ENCODE measurements around the gene SLC6A3.
"Not testable (repeated sequence)": the region's sequence is repeated elsewhere in the genome, so short reads cannot be mapped to it uniquely, and the experiment has no call there.

SLC6A3 gene

DNA sequence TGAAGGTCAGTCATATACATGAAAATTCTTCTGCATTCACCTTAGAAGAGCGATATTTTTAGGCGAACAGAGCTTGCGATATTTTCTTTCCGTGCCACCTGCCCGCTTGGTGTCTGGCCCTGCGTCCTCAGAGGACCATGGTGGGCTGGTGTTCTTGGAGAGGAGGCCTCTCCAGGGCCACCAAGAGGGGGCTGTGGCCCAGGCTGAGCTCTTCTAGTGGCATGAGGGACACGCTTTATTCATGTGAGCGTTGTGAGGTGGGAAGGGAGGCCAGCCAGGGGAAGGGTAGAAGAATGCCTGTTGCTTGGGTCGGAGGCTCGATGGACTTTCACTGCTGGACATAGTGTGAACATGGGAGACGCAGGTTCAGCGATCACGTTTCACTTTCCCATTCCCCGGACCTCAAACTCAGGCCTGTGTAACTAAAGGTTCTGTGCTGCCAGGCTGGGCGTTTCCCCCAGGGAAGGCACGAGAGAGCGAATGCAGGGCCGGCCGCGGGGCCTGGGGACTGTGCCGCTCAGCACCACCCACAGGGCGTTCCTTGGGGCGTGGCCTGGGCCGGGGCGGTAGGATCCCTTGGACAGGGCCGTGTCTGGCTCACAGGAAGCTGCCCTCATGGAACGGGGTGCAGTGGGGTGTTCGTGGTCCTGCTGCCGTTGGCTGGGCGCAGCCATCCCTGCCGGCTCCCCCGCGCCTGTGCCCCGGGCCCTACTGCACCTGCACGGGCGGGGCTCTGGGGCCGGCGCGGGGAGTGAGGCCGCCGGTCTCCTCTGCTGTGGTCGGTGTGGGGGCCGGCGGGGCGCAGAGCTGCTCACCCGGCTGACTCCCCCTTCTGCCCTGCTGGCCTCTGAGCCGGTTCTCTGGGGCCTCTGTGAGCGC is 59.6 kb downstream of the SLC6A3 start:
- DNase-seq, result peak; percentile 88 to 94

GRCh38 chr5:1384521-1384920 is 60.7 kb downstream of the SLC6A3 start:
- no peak for DNase-seq

DNA sequence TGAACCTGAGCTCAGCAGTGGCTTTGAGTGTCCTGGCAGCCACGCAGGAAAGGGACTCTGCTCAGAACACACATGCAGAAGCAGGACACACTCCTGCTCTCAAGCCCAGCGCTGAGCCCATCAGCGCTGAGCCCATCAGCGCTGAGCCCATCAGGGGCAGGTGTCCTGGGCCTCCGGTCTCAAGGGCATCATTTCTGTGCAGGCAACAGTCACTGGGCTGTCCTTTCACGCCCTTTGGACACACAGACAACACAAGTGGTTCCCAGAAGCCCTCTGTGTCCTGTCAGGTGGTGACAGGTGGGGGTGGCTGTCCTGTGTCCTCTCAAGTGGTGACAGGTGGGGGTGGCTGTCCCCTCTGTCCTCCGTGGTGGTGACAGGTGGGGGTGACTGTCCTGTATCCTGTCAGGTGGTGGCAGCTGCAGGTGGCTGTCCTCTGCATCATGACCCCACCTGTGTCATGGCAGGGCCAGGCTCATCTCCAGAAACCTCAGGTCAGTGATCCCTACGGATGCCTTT is 61.3 kb downstream of the SLC6A3 start:
- no peak for DNase-seq

DNA sequence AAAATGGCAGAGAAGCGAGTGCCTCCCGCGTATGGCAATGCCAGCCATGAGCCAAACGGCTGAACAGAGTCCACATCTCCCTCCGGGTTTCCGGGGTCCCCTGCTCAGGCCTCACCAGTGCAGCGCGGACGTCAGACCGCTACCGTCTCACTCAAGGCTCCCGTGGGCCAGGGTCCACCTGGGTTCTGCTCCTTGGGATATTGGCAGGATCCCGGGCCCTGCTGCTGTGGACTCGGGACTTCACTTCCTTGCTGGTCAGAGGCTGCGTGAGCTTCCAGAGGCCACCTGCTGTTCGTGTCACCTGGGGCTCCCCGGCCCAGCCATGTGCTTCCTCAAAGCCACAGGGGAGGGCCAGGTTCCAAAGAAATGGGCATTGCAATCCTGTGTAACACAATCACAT is 61.9 kb downstream of the SLC6A3 start:
- DNase-seq, result no peak

GRCh38 chr5:1382248-1382700 is 63.0 kb downstream of the SLC6A3 start:
- DNase-seq, result no peak

- DNase-seq, result no peak
These were observed 63.6 kb downstream of the SLC6A3 start for GRCh38 chr5:1381370-1382247.

GRCh38 chr5:1380910-1381309 is 64.3 kb downstream of the SLC6A3 start:
- no peak for DNase-seq

DNA sequence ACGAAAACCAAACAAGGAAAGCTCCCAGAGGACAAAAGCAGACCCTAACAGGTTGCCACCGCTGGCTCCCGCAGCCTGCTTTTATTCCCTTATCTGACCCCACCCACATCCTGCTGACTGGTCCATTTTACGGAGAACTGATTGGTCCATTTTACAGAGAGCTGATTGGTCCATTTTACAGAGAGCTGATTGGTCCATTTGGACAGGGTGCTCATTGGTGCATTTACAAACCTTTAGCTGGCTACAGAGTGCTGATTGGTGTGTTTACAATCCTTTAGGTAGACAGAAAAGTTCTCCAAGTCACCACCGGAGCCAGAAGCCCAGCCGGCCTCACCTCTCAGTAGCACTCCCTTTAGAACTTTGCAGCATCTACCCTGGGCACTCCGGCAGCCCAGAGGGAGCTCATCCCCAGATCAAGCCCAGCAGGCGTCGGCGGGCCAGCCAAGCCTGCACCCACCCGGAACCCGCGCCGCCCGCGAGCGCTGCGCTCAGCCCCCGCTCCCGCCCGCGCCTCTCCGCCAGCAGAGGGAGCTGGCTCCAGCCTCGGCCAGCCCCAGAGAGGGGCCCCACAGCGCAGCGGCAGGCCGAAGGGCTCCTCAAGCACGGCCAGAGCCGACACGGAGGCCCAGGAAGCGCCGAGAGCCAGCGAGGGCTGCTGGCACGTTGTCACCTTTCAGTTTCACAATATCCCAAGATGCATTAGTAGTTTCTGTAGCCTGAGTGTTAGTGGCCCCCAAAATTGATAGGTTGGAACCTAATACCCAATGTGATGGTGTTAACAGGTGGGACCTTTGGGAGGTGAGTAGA is 65.0 kb downstream of the SLC6A3 start:
- DNase-seq, result peak; percentile 53 to 65

DNA sequence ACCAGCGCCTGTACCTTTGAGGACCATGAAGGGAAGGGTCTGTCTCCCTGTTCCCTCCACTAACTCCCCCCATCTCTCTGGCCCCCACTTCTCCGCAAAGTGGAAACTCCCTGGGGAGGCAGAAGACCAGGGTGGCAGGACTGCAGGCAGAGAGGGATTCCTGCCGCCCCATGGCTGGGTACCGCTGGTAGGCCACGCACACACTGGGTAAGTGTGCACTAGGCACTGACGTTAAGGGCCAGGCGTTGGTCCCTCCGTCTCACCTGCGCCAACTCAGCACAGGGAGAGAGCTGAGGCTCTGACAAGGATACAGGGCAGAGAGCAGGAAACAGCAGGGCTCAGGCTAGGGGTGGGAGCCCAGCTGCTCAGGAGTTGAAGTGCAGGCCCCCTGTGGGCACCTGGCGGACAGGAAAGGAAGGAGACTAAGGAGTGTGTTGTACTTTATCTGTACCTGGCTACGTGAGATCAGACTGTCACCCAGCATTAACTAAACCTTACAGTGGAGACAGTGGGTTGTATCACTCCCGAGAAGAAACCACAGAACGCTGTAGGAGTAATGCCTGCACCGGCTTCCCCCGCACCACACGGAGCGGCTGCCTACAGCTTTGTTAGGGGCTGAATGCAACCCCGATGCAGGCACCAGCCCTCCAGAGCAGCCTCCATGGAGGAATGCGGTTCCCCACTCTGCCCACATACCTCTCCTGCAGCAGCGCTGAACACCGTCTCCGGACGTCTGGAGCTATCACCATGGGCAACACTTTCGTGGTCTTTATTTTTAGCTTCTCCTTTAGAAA is 66.2 kb downstream of the SLC6A3 start:
- DNase-seq, result no peak

- DNase-seq, result no peak
These were observed 67.1 kb downstream of the SLC6A3 start for GRCh38 chr5:1378096-1378495.

DNA sequence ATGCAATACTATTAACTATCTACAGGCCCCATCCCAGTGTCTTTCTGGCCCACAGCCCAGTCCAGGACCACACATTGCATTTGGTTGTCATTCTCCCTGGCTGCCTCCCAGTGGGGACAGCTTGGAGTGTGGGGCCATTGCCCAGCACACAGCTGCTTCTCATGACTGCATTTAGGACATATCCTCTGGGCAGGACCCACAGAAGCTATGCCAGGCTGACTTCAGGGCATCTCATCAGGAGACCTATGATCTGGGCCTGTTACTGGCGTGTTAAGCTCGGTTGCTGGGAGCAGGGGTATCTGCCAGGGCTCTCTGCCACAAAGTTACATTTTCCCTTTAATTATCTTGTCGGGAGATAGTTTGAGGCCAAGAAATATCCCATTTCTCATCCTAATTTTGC is 68.3 kb downstream of the SLC6A3 start:
- DNase-seq, result no peak

DNA sequence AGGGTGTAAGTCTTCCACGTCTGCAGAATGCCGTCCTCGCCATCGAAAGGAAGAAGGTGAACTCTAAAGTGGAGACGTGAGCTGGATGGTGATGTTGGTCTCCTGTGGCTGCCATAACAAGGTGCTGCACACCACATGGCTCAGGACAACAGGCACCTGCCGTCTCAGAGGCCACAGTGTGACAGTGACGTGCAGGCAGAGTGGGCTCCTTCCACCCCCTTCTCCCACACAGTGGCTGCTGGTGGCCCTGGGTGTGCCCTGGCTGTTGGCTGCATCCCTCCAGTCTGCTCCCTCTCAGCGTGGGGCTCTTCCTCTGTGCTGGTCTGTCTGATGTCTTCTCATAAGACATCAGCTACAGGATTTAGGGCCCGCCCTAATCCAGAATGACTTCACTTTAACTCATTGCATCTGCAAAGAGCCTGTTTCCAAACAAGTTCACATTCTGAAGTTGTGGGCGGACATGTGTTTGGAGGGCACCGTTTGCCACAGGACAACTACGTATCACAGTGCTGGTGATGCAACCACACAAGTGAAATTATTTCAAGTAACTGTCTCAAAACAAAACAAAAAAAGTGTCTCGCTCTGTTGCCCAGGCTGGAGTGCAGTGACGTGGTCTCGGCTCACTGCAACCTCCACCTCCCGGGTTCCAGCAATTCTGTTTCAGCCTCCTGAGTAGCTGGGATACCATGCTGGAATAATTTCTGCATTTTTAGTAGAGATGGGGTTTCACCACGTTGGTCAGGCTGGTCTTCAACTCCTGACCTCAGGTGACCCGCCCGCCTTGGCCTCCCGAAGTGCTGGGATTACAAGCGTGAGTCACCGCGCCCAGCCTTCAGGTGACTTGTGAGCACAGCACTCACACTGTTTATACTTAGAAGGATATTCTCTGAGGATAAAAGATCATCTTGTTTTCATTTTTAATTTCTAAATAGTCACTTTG is 69.1 kb downstream of the SLC6A3 start:
- no peak for DNase-seq

DNA sequence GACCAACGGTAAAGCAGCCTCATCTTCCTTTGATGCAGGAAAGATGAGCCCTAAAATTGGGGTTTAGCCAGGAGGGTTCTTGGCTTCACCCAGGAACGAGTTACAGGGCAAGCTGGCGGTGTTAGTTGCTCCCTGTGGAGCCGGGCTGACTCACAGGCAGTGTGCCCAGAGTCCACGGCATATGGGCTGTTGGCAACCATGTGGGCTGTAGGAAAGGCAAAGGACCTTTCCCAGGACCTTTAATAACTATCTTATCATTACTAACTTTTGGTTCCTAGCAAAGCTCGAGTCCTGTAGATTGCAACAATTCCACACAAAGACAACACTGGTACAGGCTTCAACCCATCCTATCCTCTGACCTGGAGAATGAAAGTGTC is 70.6 kb downstream of the SLC6A3 start:
- no peak for DNase-seq

DNA sequence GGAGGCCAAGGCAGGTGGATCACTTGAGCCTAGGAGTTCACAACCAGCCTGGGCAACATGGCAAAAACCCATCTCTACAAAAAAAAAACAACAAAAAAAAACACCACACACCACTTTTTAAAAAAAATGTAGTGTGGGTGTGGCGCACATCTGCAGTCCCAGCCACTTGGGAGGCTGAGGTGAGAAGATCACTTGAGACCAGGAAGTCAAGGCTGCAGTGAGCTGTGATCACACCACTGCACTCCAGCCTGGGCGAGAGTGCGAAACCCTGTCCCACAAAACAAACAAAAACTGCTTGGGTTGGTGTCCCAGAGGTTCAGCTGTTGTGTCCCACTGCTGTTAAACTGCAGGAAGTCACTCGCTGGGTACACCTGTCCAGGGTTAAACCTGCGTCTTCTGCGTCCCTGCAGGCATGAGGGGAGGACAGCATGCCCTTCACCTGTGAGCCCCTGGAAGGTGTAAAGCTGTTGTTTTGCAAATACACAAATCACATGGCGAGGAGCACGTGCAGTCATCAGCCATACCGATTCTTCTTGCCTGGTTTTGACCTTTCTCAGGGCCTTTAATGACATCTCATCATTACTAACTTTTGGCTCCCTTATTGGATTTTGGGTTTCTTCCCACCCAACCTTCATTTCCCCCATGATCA is 71.1 kb downstream of the SLC6A3 start:
- no peak for DNase-seq

DNA sequence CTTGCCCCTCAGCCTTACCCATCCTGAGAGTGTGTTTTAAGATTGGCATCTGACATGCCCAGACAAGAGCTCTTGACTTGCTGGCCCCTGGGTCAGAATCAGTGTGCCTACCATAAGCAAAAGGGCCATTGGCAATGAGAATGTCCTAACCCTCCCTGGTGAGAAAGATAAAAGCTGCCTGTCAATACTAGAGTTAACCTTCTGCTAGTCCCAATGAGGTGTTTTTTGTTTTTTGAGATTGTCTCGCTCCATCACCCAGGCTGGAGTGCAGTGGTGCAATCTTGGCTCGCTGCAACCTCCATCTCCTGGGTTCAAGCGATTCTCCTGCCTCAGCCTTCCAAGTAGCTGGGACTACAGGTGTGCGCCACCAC is 73.3 kb downstream of the SLC6A3 start:
- not testable (repeated sequence) for DNase-seq

- no peak for DNase-seq
These were observed 73.8 kb downstream of the SLC6A3 start for GRCh38 chr5:1371218-1371971.

DNA sequence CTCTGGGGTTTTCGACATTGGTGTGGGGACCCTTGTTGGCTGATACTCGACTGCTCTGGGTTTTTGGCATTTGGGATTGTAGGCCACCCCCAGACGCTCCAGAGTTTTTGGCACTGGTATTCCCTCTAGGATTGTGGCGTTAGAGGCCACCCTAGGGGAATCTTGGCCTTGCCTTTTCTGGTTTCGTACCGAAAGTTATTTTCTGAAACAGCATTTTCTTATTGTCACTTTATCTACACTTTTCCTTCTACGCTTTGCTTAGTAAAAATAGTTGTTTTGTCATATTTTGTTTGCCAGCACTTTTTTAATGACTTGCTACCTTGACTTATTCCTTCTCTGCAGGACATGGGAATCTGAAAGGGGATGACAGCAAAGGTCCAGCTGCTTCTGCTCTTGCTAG is 75.2 kb downstream of the SLC6A3 start:
- no peak for DNase-seq

DNA sequence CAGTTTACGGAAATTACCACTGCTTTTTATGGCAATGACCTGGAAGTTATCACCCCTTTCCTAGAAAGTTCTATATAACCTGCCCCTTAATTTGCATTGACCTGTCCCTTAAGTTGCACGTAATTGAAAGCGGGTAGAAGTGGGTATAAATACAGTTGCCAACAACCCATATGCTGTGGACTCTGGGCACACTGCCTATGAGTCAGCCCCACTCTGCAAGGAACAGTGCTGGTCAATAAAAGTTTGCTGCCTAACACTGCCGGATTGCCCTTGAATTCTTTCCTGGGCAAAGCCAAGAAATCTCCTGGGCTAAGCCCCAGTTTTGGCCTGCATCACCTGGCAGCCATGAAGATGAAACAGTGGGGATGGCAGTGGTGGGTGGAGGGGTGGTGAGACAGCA is 76.5 kb downstream of the SLC6A3 start:
- DNase-seq, result no peak

DNA sequence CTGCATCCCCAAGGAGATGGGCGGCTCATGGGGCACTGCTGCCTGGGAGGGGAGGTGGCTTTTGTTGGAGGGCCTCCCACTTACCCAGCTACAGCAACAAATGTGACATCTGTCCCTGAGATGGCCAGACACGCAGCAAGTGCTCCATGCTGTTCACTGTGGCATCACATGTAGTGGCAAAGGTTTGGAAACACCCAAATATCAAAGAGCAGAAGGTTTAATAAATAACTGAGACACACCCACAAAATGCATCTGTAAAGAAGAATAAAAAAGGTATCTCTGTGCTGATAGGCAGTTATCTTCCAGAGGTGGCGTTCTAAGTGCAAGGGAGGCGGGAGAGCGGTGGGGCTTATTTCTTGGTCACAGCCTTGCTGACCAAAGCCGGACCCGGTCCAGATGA is 77.0 kb downstream of the SLC6A3 start:
- no peak for DNase-seq

GRCh38 chr5:1367149-1367548 is 78.1 kb downstream of the SLC6A3 start:
- DNase-seq, result no peak
